ENCODE data around the gene CDK2AP2.

The CDK2AP2 gene

GRCh38 chr11:67524480-67524808, 16.5 kb upstream of the CDK2AP2 start:
- no peak for ATAC-seq (ENCODE audit: low read depth)
- Histone ChIP-seq H3K27ac (ENCODE audit: poor library complexity, severe bottlenecking) (no peak overlapping the region), H3K4me1 (ENCODE audit: insufficient read depth, poor library complexity, severe bottlenecking) (no peaks in the 10 kb centered on the region), H3K27me3 (ENCODE audit: insufficient read depth, poor library complexity, severe bottlenecking) (no peaks in the 10 kb centered on the region), H3K9me3 (ENCODE audit: severe bottlenecking) (no peaks in the 10 kb centered on the region), H3K4me3 (ENCODE audit: severe bottlenecking) (no peak overlapping the region), H3K36me3 (ENCODE audit: low read depth) (no peaks in the 10 kb centered on the region)
- TF ChIP-seq CTCF (IDR thresholded peaks at IDR 0.05; ENCODE audit: poor library complexity, severe bottlenecking) = no peak
- no peak for DNase-seq (ENCODE audit: low spot score)

GRCh38 chr11:67523556-67524479, 15.9 kb upstream of the CDK2AP2 start:
- H3K27ac ChIP-seq (ENCODE audit: poor library complexity, severe bottlenecking) = no peak overlapping the region

GRCh38 chr11:67522844-67523555, 15.0 kb upstream of the CDK2AP2 start, which contains the start of gene CABP2:
TSS of gene CABP2 (minus strand) at chr11:67523446. CDS start at chr11:67523326, 120 bp downstream.
- Histone ChIP-seq H3K36me3 (ENCODE audit: low read depth) (no peaks in the 10 kb centered on the region), H3K4me3 (ENCODE audit: severe bottlenecking) (no peak within 1 kb of the TSS), H3K27me3 (ENCODE audit: insufficient read depth, poor library complexity, severe bottlenecking) (no peaks in the 10 kb centered on the region), H3K27ac (ENCODE audit: poor library complexity, severe bottlenecking) (no peak within 1 kb of the TSS), H3K9me3 (ENCODE audit: severe bottlenecking) (no peaks in the 10 kb centered on the region), H3K4me1 (ENCODE audit: insufficient read depth, poor library complexity, severe bottlenecking) (no peaks in the 10 kb centered on the region)
- ATAC-seq (ENCODE audit: low read depth) = no peak
- DNase-seq (ENCODE audit: low spot score) = no peak
- no peak for TF ChIP-seq CTCF (IDR thresholded peaks at IDR 0.05; ENCODE audit: poor library complexity, severe bottlenecking)

More at GRCh38 chr11:67523556-67524479, 15.9 kb upstream of the CDK2AP2 start:
- Histone ChIP-seq H3K9me3 (ENCODE audit: severe bottlenecking) (no peaks in the 10 kb centered on the region), H3K4me3 (ENCODE audit: severe bottlenecking) (no peak overlapping the region), H3K4me1 (ENCODE audit: insufficient read depth, poor library complexity, severe bottlenecking) (no peaks in the 10 kb centered on the region), H3K36me3 (ENCODE audit: low read depth) (no peaks in the 10 kb centered on the region), H3K27me3 (ENCODE audit: insufficient read depth, poor library complexity, severe bottlenecking) (no peaks in the 10 kb centered on the region)
- ATAC-seq (ENCODE audit: low read depth) (peak; percentile 33; the same call in 2 of the 3 replicates), DNase-seq (ENCODE audit: low spot score) (no peak)
- TF ChIP-seq CTCF (IDR thresholded peaks at IDR 0.05; ENCODE audit: poor library complexity, severe bottlenecking) = no peak

GRCh38 chr11:67522338-67522737, 14.4 kb upstream of the CDK2AP2 start:
- Histone ChIP-seq H3K9me3 (ENCODE audit: severe bottlenecking) (no peaks in the 10 kb centered on the region), H3K4me3 (ENCODE audit: severe bottlenecking) (no peak overlapping the region), H3K27ac (ENCODE audit: poor library complexity, severe bottlenecking) (no peak overlapping the region), H3K27me3 (ENCODE audit: insufficient read depth, poor library complexity, severe bottlenecking) (no peaks in the 10 kb centered on the region), H3K36me3 (ENCODE audit: low read depth) (no peaks in the 10 kb centered on the region), H3K4me1 (ENCODE audit: insufficient read depth, poor library complexity, severe bottlenecking) (no peaks in the 10 kb centered on the region)
- no peak for TF ChIP-seq CTCF (IDR thresholded peaks at IDR 0.05; ENCODE audit: poor library complexity, severe bottlenecking)
- no peak for DNase-seq (ENCODE audit: low spot score)
- no peak for ATAC-seq (ENCODE audit: low read depth)
